GM21737 (cell line): ENCODE data around the gene PDZD4.

Experiments used
- ATAC-seq: cut with Tn5 transposase; IDR thresholded peaks from one replicate; pipeline ENCODE4 v1.9.1; 2021; ENCODE audit warnings: mild to moderate bottlenecking, moderate library complexity; ENCODE audit not compliant: unreplicated experiment

Gene PDZD4

DNA sequence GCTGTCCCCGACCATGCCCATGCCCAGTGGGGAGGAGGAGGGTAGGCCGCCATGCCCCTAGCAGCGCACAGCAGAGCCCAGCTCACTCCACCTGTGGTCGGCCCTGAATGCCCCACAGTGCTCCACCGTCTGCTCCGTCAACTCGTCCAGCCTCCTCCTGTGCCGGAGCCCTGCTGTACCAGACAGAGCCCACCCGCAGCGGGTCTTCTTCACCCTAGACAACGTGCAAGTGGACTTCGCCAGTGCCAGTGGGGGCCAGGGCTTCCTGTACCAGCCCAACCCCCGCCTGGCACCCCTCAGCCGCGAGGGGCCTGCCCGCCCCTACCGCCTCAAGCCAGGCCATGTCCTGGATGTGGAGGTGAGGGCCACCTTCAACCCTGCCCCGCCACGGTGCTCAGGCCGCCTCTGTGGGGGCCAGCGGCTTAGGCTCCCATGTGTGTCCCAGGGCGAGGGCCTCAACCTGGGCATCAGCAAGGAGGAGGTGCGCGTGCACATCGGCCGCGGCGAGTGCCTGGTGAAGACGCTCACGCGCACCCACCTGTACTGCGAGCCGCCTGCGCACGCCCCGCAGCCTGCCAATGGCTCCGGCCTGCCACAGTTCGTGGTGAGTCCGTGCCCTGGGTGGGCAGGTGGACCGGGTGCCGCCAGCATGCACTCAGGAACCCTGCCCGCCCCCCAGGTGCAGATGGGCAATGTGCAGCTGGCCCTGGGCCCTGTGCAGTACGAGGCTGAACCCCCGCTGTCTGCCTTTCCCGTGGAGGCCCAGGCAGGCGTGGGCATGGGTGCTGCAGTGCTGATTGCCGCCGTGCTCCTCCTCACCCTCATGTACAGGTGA lies 56.4 kb downstream of the PDZD4 start:
- ATAC-seq: no peak

DNA sequence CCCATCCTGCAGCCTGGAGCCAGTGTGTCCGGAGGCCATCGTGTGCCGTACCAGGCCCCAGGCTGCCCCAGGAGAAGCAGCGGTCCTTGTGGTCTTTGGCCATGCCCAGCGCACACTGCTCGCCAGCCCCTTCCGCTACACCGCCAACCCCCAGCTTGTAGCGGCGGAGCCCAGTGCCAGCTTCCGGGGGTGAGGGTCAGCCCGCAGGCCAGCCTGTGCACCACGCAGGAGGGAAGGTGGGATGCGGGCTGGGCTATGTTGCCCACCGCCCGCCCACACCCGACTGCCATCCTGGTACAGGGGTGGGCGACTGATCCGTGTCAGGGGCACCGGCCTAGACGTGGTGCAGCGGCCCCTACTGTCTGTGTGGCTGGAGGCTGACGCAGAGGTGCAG lies 57.1 kb downstream of the PDZD4 start:
- no peak for ATAC-seq

DNA sequence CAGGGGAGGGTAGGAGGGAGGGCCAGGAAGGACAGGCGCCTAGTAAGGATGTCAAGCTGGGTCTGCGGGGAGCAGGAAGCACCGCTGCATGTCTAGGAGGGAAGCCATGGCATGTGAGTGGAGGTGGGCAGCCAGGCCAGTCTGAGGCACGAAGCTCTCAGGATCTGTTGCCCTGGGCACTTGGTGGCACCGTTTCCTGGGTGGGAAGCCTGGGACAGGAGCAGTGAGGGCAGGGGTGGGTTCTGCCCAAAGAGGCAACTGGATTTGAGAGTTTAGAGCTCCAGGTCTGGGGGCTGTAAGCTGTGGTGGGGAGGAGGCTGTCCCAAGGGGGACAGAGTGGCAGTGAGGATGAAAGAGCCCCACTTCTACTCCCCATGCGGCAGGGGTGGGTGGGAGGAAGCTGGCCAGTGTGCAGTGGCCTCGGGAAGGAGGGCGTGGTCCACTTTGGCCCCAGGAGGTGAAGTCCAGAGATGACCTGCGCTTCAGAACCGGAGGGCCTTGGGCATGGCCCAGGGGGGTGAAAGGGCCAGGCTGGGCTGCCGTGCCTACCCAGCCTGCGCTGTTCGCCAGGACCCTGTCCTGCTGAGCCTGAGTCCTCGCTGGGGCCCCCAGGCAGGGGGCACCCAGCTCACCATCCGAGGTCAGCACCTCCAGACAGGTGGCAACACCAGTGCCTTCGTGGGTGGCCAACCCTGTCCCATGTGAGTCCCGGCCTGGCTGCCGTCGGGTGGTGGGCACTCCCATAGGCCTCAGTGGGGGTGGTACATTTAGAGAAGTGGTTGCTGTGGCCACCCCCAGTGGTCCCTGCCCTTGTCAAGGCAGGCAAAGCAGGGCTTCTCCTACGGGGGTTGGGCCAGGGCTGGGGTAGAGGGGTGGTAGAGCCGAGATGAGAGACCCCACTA lies 57.8 kb downstream of the PDZD4 start:
- no peak for ATAC-seq

DNA sequence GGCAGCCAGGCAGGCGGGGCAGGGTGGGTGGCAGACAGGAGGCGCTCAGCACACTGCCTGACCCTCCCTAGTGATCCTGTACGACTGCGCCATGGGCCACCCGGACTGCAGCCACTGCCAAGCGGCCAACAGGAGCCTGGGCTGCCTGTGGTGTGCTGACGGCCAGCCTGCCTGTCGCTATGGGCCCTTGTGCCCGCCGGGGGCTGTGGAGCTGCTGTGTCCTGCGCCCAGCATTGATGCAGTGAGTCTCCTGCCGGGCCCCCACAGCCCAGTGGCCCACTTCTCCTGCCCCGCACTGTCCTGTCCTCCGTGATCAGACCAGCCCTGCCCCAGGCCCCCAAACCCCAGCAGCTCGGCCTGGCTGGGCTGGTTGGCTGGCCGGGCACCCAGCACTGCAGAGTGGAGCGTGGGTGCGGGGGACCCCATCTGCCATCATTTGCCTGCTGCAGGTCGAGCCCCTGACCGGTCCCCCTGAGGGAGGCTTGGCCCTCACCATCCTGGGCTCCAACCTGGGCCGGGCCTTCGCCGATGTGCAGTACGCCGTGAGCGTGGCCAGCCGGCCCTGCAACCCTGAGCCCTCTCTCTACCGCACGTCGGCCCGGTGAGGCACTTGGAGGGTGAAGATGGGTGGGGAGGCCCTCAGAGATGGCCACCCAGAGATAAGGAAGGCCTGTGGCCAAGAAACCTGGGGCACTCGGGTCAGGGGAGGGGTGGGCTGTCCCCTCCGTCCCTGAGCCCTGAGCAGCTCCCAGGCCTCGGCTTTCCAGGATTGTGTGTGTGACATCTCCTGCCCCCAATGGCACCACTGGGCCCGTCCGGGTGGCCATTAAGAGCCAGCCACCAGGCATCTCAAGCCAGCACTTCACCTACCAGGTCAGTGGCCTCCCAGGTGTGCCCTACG lies 58.7 kb downstream of the PDZD4 start:
- ATAC-seq: no peak

DNA sequence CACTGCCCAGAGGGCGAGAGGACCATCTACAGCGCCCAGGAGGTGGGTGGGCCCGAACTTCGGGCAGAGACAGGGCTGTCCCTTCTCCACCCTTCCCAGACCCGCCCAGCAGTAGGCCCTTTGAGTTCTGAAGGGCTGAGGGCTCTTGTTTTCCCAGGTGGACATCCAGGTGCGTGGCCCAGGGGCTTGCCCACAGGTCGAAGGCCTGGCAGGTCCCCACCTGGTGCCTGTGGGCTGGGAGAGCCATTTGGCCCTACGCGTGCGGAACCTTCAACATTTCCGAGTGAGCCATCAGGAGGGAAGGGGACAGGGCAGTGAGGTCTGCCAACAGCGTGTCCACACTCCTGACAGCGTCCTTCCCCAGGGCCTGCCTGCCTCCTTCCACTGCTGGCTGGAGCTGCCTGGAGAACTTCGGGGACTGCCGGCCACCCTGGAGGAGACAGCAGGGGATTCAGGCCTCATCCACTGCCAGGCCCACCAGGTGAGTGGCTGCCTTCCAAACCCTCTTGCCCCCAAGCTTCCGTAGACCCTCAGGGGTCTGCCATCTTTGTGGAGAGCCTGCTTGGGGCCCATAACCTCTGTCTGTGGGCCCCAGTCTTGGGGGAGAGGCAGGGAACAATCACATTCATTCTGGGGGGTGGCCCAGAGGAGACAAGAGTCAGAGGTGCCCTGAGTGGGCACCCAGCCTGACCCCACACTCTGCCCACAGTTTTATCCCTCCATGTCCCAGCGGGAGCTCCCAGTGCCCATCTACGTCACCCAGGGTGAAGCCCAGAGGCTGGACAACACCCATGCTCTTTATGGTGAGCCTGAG lies 59.5 kb downstream of the PDZD4 start:
- no peak for ATAC-seq

DNA sequence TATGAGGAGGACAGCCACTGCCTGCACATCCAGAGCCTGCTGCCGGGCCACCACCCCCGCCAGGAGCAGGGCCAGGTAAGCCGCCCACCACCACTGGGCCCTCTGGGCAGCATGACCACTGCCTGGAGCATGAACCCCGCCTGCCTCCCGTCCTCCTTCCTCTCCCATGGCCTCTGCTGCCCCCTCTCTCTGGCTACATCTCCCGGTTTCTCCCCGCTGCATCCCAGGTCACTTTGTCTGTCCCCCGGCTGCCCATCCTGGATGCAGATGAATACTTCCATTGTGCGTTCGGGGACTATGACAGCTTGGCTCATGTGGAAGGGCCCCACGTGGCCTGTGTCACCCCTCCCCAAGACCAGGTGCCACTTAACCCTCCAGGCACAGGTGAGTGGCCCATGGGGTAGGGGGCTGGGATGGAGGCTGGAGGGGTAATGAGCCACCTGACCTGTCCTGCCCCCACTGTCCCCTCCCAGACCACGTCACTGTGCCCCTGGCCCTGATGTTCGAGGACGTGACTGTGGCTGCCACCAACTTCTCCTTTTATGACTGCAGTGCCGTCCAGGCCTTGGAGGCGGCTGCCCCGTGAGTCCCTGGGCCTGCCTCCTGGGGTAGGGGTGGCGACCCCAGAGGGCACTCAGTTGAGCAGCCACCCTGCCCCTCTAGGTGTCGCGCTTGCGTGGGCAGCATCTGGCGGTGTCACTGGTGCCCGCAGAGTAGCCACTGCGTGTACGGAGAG lies 60.3 kb downstream of the PDZD4 start:
- no peak for ATAC-seq

DNA sequence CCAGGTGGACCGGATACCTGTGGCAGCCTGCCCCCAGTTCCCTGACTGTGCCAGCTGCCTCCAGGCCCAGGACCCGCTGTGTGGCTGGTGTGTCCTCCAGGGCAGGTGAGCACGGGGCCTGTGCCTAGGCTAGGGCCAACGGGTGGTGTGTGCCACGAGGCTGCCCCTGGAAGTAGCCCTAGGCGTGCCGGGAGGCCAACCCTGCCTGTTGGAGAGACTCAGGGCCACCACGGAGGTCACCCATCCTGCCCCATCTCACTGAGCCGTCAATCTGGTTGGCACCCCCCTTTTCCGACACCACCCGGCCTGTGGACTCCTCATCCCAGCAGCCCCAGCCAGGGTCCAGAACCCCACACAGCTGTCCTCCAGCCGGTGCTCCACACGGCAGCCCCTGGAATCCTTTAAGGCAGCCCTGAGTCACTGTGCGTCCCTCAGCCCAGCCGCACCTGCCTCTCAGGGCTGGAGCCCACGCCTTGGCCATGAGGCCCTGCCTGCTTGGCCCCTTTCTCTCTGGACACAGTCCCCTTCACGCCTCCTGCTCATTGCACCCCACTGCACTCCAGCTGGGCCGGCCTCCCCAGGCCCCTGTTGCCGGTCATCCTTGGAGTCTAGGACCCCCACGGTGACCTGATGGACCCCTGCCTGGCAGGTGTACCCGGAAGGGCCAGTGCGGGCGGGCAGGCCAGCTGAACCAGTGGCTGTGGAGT lies 61.0 kb downstream of the PDZD4 start:
- ATAC-seq: no peak

DNA sequence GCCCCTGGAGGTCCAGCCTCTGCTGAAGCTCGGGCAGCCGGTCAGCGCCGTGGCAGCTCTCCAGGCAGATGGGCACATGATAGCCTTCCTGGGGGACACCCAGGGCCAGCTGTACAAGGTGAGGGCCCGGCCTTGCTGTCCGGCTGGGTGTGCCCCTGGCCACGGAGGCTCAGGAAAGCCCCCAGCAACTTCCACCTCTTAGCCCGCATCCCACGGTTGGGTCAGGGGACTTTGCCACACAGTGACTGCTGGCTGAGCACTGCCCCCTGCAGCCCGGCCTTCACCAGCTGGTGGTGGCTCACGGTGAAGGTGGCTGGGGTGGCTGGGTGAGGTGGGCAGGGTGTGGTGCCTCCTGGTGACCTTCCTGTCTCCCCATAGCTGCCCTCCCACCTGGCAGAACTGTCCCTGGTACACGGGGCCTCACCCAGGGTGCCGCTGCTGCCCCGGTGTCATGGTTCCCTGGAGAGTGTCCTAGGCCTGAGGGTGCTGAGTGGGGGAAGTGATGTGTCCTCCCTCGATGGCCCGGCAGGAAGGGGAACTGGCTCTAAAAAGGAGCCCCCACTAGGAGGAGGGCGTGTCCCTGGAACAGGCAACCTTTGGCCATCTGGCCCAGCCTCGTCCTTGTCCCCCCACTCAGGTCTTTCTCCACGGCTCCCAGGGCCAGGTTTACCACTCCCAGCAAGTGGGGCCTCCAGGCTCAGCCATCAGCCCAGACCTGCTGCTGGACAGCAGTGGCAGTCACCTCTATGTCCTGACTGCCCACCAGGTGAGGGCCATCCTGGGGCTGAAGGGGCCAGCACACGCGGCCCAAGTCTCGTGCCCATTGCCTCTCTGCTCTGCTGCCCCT lies 61.8 kb downstream of the PDZD4 start:
- no peak for ATAC-seq

DNA sequence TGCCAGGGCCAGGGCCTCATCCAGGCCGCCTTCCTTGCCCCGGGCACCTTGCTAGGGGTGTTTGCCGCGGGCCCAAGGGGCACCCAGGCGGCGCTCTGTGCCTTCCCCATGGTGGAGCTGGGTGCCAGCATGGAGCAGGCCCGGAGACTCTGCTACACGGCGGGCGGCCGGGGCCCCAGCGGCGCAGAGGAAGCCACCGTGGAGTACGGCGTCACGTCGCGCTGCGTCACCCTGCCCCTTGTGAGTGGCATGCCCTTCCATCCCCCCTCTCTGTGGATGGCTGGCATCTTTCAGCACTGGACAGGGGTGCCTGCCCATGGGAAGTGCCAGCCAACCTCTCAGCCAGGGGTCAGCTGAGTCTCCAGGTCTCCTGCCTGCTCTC lies 62.7 kb downstream of the PDZD4 start:
- ATAC-seq: no peak

DNA sequence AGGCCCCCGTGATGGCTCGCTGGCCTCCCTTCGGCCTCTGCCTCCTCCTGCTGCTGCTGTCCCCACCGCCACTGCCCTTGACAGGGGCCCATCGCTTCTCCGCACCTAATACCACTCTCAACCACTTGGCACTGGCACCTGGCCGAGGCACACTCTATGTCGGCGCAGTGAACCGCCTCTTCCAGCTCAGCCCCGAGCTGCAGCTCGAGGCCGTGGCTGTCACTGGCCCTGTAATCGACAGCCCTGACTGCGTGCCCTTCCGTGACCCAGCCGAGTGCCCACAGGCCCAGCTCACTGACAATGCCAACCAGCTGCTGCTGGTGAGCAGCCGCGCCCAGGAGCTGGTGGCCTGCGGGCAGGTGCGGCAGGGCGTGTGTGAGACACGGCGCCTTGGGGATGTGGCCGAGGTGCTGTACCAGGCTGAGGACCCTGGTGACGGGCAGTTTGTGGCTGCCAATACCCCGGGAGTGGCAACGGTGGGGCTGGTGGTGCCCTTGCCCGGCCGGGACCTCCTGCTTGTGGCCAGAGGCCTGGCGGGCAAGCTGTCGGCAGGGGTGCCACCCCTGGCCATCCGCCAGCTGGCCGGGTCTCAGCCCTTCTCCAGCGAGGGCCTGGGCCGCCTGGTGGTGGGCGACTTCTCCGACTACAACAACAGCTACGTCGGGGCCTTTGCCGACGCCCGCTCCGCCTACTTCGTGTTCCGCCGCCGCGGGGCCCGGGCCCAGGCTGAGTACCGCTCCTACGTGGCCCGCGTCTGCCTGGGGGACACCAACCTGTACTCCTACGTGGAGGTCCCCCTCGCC lies 63.3 kb downstream of the PDZD4 start:
- no peak for ATAC-seq

DNA sequence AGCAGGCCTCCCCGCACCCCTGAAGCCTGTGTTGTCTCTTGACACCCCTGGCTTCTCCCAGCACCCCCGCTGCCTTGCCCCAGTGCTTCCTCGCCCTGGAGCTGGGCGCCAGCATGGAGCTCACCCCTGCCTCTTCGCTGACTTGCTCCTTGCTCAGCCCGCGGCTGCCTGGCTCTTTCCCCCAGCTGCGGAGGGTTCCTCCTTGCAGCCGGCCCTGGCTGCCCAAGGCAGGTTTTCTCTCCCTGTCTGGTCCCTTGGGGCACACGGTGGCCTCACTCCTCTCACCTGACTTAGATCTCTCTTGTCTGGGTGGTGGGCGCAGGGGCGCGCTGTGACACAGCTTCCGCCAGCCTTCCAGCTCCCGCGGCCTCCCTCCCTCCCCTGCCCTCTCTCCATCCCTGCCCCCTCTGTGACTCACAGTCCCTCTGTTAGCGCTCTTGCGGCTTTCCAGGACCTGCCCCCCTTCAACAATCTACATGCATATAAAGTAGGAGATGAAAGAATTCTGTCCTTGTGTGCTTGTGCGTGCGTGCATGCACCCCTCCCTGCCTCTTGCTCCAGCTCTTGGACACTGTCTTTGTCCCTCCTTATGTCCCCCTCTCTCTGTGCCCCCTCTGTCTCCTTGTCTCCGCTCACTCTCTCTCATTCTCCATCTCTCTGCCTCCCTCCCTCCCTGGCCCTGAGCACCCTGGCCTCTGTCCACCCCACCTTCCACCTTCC lies 64.1 kb downstream of the PDZD4 start:
- ATAC-seq: no peak

DNA sequence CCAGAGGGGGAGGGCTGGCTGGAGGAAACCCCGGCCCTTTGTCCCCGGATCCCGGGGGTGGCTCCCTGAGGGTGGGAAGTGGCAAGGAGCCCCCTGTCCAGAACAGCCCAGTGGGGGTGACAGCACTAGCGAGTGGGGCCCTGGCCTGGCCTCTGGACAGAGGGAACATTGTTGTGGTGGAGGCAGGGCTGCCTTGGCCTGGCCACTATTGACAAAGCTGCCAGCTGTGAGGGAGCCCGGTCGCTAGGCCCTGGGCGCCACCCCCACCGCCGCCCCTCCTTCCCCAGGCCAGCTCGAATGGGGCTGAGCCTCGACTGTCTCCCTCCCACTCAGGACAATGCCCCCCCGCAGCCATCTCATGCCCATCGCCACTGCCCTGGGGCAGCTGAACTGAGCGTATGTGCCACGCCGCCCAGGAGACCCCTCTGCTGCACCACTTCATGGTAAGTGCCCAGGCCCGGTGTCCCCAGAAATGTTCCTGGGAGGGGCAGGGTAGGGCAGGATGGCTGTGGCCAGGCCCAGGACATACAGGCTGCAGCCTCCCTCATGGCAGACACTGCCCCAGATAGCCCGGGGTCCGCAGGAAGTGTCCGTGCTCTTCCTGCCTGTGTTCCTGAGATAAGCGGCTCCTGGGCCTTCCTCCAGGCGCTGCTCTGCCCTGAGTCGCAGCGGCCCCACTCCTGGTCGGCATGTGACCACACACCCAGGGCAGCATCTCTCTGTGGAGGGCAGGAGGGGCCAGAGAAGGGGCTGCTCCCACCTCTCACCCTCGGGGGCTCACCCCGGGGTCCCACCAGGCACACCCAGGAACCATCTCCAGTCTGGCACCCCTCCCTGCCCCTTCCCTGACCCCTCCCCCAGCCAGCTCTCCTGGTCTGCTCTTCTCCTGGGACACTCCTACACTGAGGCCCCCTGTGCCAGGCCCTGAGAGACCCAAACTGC lies 64.9 kb downstream of the PDZD4 start:
- no peak for ATAC-seq

DNA sequence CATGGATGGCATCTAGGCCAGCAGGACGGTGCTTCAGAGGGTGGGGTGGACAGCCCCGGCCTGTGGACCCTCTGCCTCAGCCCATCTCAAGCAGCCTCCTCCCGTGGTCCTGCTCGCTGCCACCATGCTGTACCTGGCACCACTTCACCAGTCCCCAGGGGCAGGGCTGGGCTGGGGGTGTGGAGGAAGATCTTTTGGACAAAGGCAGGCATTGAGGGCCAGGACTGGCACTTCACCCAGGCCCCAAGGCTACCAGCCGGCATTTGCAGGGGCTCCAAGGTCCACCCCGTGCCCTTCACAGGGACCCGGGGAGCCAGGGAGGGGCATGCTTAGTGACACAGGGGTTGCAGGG lies 65.6 kb downstream of the PDZD4 start:
- ATAC-seq: no peak

DNA sequence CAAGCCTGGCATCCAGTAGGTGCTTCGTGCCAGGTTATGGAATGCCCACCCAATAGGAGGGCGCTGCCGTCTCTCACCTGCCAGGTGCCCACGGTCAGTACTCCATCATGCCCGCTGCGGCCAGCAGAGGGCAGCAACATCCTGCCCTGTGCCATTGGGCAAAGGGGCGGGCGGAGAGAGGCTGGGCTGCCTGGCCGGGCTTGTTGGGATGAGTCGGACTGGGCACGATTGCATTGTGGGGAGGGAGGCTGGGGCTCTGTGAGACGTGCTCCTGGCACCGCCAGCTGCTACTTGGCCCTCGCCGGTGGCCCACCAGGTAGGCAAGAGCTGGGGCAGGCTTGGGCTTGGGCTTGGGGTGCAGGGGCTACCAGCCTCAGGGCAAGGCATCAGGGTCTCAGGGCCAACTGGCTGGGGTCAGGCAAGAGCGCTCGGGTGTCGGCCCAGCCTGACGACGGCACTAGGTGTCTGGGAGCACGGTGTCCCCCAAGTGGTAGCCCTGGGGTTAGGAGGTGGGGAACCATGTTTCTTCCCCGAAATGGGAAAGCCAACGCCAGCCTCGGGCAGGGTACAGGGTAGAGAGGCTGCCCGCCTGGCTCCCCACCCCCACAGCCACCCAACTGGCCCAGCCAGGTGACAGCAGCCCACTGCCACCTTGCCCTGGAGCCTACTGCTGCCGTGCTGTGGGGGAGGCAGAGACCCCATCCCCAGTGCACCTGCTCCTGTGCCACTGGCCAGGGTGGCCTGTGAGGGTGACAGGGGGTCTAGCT lies 66.2 kb downstream of the PDZD4 start, which contains the start of gene PLXNB3:
Gene PLXNB3 (plus strand): TSS at position 261 of the 767 bp plus-strand sequence. CDS start 1,287 bp downstream, outside the sequence.
- ATAC-seq: no peak
